GM19351 (cell line): ENCODE measurements around the gene TRIO.
"Not testable (repeated sequence)": the region's sequence is repeated elsewhere in the genome, so short reads cannot be mapped to it uniquely, and the experiment has no call there.

Experiments
- ATAC-seq: cut with Tn5 transposase; IDR thresholded peaks from one replicate; pipeline ENCODE4 v1.9.1; 2021; ENCODE audit warnings: mild to moderate bottlenecking, moderate library complexity; ENCODE audit not compliant: unreplicated experiment

Gene TRIO

GRCh38 chr5:14142827-14143545 lies at the start of gene TRIO:
TSS of gene TRIO (plus strand) at chr5:14143342. CDS start at chr5:14143726, 384 bp downstream.
- ATAC-seq = peak; percentile 35

GRCh38 chr5:14097380-14097779 lies 45.8 kb upstream of the TRIO start:
- ATAC-seq = not testable (repeated sequence)

GRCh38 chr5:14097998-14098471 lies 45.1 kb upstream of the TRIO start:
- no peak for ATAC-seq

GRCh38 chr5:14100281-14100680 lies 42.9 kb upstream of the TRIO start:
- no peak for ATAC-seq

- ATAC-seq = no peak
Observed at GRCh38 chr5:14101922-14102321, 41.2 kb upstream of the TRIO start.

- no peak for ATAC-seq
Observed at GRCh38 chr5:14102666-14103065, 40.5 kb upstream of the TRIO start.

- no peak for ATAC-seq
Observed at GRCh38 chr5:14105718-14106410, 37.3 kb upstream of the TRIO start.

GRCh38 chr5:14107536-14107935 lies 35.6 kb upstream of the TRIO start:
- no peak for ATAC-seq

GRCh38 chr5:14108170-14108996 lies 34.8 kb upstream of the TRIO start:
- ATAC-seq = peak; percentile 70

- ATAC-seq = peak; percentile 88
Observed at GRCh38 chr5:14109041-14109747, 33.9 kb upstream of the TRIO start.

GRCh38 chr5:14109771-14110170 lies 33.4 kb upstream of the TRIO start:
- ATAC-seq = no peak

GRCh38 chr5:14110196-14110595 lies 32.9 kb upstream of the TRIO start:
- ATAC-seq = no peak

- no peak for ATAC-seq
Observed at GRCh38 chr5:14110680-14111079, 32.5 kb upstream of the TRIO start.

- ATAC-seq = no peak
Observed at GRCh38 chr5:14112998-14113652, 30.0 kb upstream of the TRIO start.

- no peak for ATAC-seq
Observed at GRCh38 chr5:14114615-14115251, 28.4 kb upstream of the TRIO start.

GRCh38 chr5:14115323-14115895 lies 27.7 kb upstream of the TRIO start:
- ATAC-seq = no peak

- no peak for ATAC-seq
Observed at GRCh38 chr5:14118551-14119320, 24.4 kb upstream of the TRIO start.

GRCh38 chr5:14120176-14120575 lies 23.0 kb upstream of the TRIO start:
- no peak for ATAC-seq

- ATAC-seq = no peak
Observed at GRCh38 chr5:14121552-14121951, 21.6 kb upstream of the TRIO start.
